ENCODE measurements around the gene LMNTD1. TPM values are rescaled to one million over a fixed set of nuclear protein-coding genes. Genes with fewer than 3 reads are reported as not detected.

Gene LMNTD1
- total RNA-seq, 1 experiment from 2014 or later = not detected

DNA sequence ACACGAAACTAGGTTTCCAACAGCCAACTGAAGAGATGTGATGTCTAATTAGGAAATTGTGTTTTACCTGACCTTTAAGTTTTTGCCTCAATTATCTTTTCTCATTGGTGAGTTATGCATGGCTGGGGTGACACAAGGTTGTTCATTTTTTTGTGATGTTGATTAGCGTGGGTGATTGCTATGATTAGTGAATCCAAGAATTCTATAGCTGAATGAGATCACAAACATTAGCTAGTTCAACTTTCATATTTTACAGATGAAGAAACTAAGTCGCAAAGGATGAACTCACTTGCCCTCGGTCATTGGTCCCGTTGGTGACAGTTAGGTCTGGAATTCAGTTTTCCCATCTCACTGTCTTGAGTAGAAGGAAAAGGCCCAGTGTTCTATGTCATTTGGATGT, 32.6 kb upstream of the LMNTD1 start:
- CTCF ChIA-PET = no interaction called here

More for the DNA sequence above, 32.6 kb upstream of the LMNTD1 start:
- TF ChIP-seq, protein P1, sequence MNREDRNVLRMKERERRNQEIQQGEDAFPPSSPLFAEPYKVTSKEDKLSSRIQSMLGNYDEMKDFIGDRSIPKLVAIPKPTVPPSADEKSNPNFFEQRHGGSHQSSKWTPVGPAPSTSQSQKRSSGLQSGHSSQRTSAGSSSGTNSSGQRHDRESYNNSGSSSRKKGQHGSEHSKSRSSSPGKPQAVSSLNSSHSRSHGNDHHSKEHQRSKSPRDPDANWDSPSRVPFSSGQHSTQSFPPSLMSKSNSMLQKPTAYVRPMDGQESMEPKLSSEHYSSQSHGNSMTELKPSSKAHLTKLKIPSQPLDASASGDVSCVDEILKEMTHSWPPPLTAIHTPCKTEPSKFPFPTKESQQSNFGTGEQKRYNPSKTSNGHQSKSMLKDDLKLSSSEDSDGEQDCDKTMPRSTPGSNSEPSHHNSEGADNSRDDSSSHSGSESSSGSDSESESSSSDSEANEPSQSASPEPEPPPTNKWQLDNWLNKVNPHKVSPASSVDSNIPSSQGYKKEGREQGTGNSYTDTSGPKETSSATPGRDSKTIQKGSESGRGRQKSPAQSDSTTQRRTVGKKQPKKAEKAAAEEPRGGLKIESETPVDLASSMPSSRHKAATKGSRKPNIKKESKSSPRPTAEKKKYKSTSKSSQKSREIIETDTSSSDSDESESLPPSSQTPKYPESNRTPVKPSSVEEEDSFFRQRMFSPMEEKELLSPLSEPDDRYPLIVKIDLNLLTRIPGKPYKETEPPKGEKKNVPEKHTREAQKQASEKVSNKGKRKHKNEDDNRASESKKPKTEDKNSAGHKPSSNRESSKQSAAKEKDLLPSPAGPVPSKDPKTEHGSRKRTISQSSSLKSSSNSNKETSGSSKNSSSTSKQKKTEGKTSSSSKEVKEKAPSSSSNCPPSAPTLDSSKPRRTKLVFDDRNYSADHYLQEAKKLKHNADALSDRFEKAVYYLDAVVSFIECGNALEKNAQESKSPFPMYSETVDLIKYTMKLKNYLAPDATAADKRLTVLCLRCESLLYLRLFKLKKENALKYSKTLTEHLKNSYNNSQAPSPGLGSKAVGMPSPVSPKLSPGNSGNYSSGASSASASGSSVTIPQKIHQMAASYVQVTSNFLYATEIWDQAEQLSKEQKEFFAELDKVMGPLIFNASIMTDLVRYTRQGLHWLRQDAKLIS (CRISPR knock-in tag; IDR thresholded peaks at IDR 0.05; ENCODE audit: borderline replicate concordance) = no peak
- TF ChIP-seq ZNF671 (CRISPR knock-in tag; IDR thresholded peaks at IDR 0.05) (no peak), FOXP1 (CRISPR knock-in tag; IDR thresholded peaks at IDR 0.05; ENCODE audit: borderline replicate concordance) (no peak), SMAD4 (CRISPR knock-in tag; IDR thresholded peaks at IDR 0.05) (no peak), ELF4 (CRISPR knock-in tag; IDR thresholded peaks at IDR 0.05; ENCODE audit: low read depth) (no peak), ZNF138 (CRISPR knock-in tag; conservative IDR thresholded peaks at IDR 0.05) (no peak), ESRRA (CRISPR knock-in tag; IDR thresholded peaks at IDR 0.05; ENCODE audit: borderline replicate concordance) (no peak), FOXJ3 (CRISPR knock-in tag; IDR thresholded peaks at IDR 0.05; ENCODE audit: borderline replicate concordance) (no peak), ZNF121 (CRISPR knock-in tag; IDR thresholded peaks at IDR 0.05) (no peak), FOXK1 (CRISPR knock-in tag; IDR thresholded peaks at IDR 0.05) (no peak), KAT7 (CRISPR knock-in tag; IDR thresholded peaks at IDR 0.05; ENCODE audit: borderline replicate concordance) (no peak), NR2C2 (CRISPR knock-in tag; IDR thresholded peaks at IDR 0.05) (no peak)
- TF ChIP-seq, protein P2, sequence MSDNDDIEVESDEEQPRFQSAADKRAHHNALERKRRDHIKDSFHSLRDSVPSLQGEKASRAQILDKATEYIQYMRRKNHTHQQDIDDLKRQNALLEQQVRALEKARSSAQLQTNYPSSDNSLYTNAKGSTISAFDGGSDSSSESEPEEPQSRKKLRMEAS (CRISPR knock-in tag; IDR thresholded peaks at IDR 0.05) = no peak
- TF ChIP-seq, protein P3, sequence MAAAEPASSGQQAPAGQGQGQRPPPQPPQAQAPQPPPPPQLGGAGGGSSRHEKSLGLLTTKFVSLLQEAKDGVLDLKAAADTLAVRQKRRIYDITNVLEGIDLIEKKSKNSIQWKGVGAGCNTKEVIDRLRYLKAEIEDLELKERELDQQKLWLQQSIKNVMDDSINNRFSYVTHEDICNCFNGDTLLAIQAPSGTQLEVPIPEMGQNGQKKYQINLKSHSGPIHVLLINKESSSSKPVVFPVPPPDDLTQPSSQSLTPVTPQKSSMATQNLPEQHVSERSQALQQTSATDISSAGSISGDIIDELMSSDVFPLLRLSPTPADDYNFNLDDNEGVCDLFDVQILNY (CRISPR knock-in tag; IDR thresholded peaks at IDR 0.05) = no peak
- TF ChIP-seq, protein P4, sequence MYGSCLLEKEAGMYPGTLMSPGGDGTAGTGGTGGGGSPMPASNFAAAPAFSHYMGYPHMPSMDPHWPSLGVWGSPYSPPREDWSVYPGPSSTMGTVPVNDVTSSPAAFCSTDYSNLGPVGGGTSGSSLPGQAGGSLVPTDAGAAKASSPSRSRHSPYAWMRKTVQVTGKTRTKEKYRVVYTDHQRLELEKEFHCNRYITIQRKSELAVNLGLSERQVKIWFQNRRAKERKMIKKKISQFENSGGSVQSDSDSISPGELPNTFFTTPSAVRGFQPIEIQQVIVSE (CRISPR knock-in tag; IDR thresholded peaks at IDR 0.05; ENCODE audit: borderline replicate concordance) = no peak
- TF ChIP-seq, protein P5, sequence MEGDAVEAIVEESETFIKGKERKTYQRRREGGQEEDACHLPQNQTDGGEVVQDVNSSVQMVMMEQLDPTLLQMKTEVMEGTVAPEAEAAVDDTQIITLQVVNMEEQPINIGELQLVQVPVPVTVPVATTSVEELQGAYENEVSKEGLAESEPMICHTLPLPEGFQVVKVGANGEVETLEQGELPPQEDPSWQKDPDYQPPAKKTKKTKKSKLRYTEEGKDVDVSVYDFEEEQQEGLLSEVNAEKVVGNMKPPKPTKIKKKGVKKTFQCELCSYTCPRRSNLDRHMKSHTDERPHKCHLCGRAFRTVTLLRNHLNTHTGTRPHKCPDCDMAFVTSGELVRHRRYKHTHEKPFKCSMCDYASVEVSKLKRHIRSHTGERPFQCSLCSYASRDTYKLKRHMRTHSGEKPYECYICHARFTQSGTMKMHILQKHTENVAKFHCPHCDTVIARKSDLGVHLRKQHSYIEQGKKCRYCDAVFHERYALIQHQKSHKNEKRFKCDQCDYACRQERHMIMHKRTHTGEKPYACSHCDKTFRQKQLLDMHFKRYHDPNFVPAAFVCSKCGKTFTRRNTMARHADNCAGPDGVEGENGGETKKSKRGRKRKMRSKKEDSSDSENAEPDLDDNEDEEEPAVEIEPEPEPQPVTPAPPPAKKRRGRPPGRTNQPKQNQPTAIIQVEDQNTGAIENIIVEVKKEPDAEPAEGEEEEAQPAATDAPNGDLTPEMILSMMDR (IDR thresholded peaks at IDR 0.05) = no peak
- TF ChIP-seq, protein P6, sequence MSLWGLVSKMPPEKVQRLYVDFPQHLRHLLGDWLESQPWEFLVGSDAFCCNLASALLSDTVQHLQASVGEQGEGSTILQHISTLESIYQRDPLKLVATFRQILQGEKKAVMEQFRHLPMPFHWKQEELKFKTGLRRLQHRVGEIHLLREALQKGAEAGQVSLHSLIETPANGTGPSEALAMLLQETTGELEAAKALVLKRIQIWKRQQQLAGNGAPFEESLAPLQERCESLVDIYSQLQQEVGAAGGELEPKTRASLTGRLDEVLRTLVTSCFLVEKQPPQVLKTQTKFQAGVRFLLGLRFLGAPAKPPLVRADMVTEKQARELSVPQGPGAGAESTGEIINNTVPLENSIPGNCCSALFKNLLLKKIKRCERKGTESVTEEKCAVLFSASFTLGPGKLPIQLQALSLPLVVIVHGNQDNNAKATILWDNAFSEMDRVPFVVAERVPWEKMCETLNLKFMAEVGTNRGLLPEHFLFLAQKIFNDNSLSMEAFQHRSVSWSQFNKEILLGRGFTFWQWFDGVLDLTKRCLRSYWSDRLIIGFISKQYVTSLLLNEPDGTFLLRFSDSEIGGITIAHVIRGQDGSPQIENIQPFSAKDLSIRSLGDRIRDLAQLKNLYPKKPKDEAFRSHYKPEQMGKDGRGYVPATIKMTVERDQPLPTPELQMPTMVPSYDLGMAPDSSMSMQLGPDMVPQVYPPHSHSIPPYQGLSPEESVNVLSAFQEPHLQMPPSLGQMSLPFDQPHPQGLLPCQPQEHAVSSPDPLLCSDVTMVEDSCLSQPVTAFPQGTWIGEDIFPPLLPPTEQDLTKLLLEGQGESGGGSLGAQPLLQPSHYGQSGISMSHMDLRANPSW (CRISPR knock-in tag; conservative IDR thresholded peaks at IDR 0.05; ENCODE audit: low read depth) = no peak
- TF ChIP-seq, protein P7, sequence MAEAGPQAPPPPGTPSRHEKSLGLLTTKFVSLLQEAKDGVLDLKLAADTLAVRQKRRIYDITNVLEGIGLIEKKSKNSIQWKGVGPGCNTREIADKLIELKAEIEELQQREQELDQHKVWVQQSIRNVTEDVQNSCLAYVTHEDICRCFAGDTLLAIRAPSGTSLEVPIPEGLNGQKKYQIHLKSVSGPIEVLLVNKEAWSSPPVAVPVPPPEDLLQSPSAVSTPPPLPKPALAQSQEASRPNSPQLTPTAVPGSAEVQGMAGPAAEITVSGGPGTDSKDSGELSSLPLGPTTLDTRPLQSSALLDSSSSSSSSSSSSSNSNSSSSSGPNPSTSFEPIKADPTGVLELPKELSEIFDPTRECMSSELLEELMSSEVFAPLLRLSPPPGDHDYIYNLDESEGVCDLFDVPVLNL (CRISPR knock-in tag; IDR thresholded peaks at IDR 0.05; ENCODE audit: borderline replicate concordance, low read depth) = no peak
- TF ChIP-seq, protein P8, sequence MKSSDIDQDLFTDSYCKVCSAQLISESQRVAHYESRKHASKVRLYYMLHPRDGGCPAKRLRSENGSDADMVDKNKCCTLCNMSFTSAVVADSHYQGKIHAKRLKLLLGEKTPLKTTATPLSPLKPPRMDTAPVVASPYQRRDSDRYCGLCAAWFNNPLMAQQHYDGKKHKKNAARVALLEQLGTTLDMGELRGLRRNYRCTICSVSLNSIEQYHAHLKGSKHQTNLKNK (CRISPR knock-in tag; IDR thresholded peaks at IDR 0.05) = no peak
- no peaks in the 10 kb centered on the region for H3K36me3 Mint-ChIP-seq
- no peak overlapping the region for H3K4me3 Mint-ChIP-seq
- no peak for ATAC-seq
- POLR2A ChIA-PET = no interaction called here
- no peaks in the 10 kb centered on the region for H3K4me1 Mint-ChIP-seq
- DNase-seq (ENCODE audit: low spot score) = no peak
- H3K27me3 Mint-ChIP-seq (ENCODE audit: low read depth) = no peaks in the 10 kb centered on the region
- no peak overlapping the region for H3K27ac Mint-ChIP-seq
- H3K9me3 Mint-ChIP-seq = peaks cover 9% of the 10 kb centered on the region

Data from WTC11 (cell line).